ENCODE data around the gene GPRC5B. TPM values are rescaled to one million over a fixed set of nuclear protein-coding genes. Genes with fewer than 3 reads are reported as not detected.

GPRC5B gene
- total and polyA plus RNA-seq, 2 of the 8 experiments (the other 6 are each of a cell fraction or from before 2014, with no cell fraction given): 106 to 160 TPM

DNA sequence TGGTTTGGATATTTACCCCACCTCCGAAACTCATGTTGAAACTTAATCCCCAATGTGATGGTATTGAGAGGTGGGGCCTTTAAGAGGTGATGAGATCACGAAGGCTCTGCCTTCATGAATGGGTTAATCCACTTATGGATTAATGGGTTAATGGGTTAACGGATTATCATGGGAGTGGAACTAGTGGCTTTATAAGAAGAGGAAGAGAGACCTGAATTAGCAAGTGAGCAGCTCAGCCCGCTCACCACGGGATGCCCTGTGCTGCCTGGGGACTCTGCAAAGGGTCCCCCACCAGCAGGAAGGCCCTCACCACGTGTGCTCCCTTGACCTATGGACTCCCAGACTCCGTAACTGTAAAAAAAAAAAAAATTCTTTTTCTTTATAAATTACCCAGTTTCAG lies 16.5 kb upstream of the GPRC5B start:
- H3K27me3 ChIP-seq (replicated peaks in 1 of 4; ENCODE audit: control insufficient read depth in 3 of 4, extremely low read depth in 1 of 4, insufficient read depth in 3 of 4, low read length in 3 of 4): no peaks in the 10 kb centered on the region
- no peak overlapping the region for H2BK5ac ChIP-seq (ENCODE audit: low read depth, low read length)
- H2AFZ ChIP-seq (ENCODE audit: low read length): no peak overlapping the region
- H2BK120ac ChIP-seq (replicated peaks; ENCODE audit: low read depth, low read length): no peak overlapping the region
- no peaks in the 10 kb centered on the region for H3K79me1 ChIP-seq (ENCODE audit: low read depth, low read length)
- no peak overlapping the region for H3K23ac ChIP-seq (ENCODE audit: insufficient read length)
- H3K27ac ChIP-seq (ENCODE audit: low read depth, low read length): no peak overlapping the region
- no peak overlapping the region for H2AK5ac ChIP-seq (ENCODE audit: low read depth, low read length)
- H4K91ac ChIP-seq (replicated peaks; ENCODE audit: insufficient read length, low read length): no peak overlapping the region
- H2BK15ac ChIP-seq (ENCODE audit: low read length): no peak overlapping the region
- no peak overlapping the region for H3K4me2 ChIP-seq (ENCODE audit: insufficient read depth in 1 of 2, low read depth in 2 of 2, low read length in 2 of 2)
- H4K8ac ChIP-seq (ENCODE audit: extremely low read depth, insufficient read depth, low read length): no peak overlapping the region
- no peaks in the 10 kb centered on the region for H3K79me2 ChIP-seq (ENCODE audit: control insufficient read depth in 1 of 2, insufficient read depth in 2 of 2, low read length in 2 of 2)
- 87% methylated on average over 7 of the region's 7 CpGs; no CpG with 5 or more reads in 1 of the 2 experiments for WGBS, 2 experiments (ENCODE audit: extremely low coverage in 1 of 2, insufficient coverage in 1 of 2, insufficient read length in 1 of 2, insufficient replicate concordance in 2 of 2, low coverage in 1 of 2, low lambda C conversion rate in 2 of 2, missing lambda C conversion rate in 1 of 2)
- H2BK20ac ChIP-seq (ENCODE audit: low read length): no peak overlapping the region
- ChIA-PET CTCF (ENCODE audit: partially characterized antibody) (interaction anchor here (0.6 to 5.0 kb wide), 11 partner anchors 8 to 484 kb away, joined by 3 to 57 read pairs (median 4); no protein-coding TSS in a partner anchor), POLR2A (ENCODE audit: partially characterized antibody) (interaction anchor here (1.3 kb wide), 1 partner anchor 482 kb away, joined by 3 read pairs; no protein-coding TSS in a partner anchor)
- H3K36me3 ChIP-seq (ENCODE audit: control insufficient read depth in 2 of 4, insufficient read depth in 4 of 4, low read length in 3 of 4): no peaks in the 10 kb centered on the region
- TF ChIP-seq TAF1 (IDR thresholded peaks at IDR 0.05; ENCODE audit: low read depth, low read length) (no peak), SP2 (IDR thresholded peaks at IDR 0.05; ENCODE audit: low read length) (no peak), JUND (IDR thresholded peaks at IDR 0.05; ENCODE audit: low read length) (no peak), RAD21 (IDR thresholded peaks at IDR 0.05 in 1 of 2, conservative IDR thresholded peaks at IDR 0.05 in 1 of 2; ENCODE audit: low read depth in 2 of 2, low read length in 2 of 2) (no peak), NRF1 (IDR thresholded peaks at IDR 0.05; ENCODE audit: low read depth, low read length) (no peak)
- no peak overlapping the region for H4K5ac ChIP-seq (ENCODE audit: insufficient read length, low read depth, low read length)
- no peak overlapping the region for H3K56ac ChIP-seq (replicated peaks; ENCODE audit: insufficient read length, low read depth, low read length)
- H4K20me1 ChIP-seq (replicated peaks in 1 of 2; ENCODE audit: control insufficient read depth in 1 of 2, insufficient read depth in 2 of 2, low read length in 2 of 2): no peaks in the 10 kb centered on the region
- H3K9ac ChIP-seq (replicated peaks in 1 of 4; ENCODE audit: extremely low read depth in 1 of 4, low read depth in 3 of 4, low read length in 3 of 4): no peak overlapping the region
- H3K23me2 ChIP-seq (ENCODE audit: low read depth, low read length): no peaks in the 10 kb centered on the region
- no peak overlapping the region for H3K14ac ChIP-seq (ENCODE audit: insufficient read length)
- no peak for FAIRE-seq
- no peak overlapping the region for H3K4ac ChIP-seq (replicated peaks; ENCODE audit: insufficient read length, low read depth, low read length)
- H2BK12ac ChIP-seq (ENCODE audit: low read depth, low read length): no peak overlapping the region
- peaks cover 0 to 7% (median 4%) of the 10 kb centered on the region in 4 experiments; a peak in 5 of 7 replicates for H3K4me1 ChIP-seq (replicated peaks in 1 of 4; ENCODE audit: control insufficient read depth in 3 of 4, insufficient read depth in 4 of 4, low read length in 3 of 4)
- no peak overlapping the region for H3K18ac ChIP-seq (ENCODE audit: extremely low read depth, low read length)
- H3K4me3 ChIP-seq (ENCODE audit: extremely low read depth in 1 of 4, insufficient read depth in 2 of 4, low read depth in 3 of 4, low read length in 4 of 4): no peak overlapping the region
- no peak for DNase-seq (ENCODE audit: low read depth in 1 of 2, low spot score in 2 of 2)
- H3K9me3 ChIP-seq (ENCODE audit: insufficient read depth in 2 of 2, low read depth in 1 of 2, low read length in 1 of 2): no peaks in the 10 kb centered on the region
